Inflammatory macrophage (primary cell): ENCODE measurements around the gene SMIM35.

ENCODE experiments used
- DNase-seq, 2 donors: peaks; one replicate each; pipeline ENCODE4 v3.0.0-alpha.2; 2020 to 2022

Gene SMIM35

GRCh38 chr11:118002010-118002540, 84.7 kb downstream of the SMIM35 start:
- peak; percentile 48 to 49 for DNase-seq

GRCh38 chr11:118001494-118001971, 85.2 kb downstream of the SMIM35 start:
- peak in 1 of 2 donors; percentile 21 for DNase-seq

DNA sequence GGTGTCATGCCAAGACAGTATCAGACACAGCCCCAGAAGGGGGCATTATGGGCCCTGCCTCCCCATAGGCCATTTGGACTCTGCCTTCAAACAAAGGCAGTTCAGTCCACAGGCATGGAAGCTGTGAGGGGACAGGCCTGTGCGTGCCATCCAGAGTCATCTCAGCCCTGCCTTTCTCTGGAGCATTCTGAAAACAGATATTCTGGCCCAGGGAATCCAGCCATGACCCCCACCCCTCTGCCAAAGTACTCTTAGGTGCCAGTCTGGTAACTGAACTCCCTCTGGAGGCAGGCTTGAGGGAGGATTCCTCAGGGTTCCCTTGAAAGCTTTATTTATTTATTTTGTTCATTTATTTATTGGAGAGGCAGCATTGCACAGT, 85.9 kb downstream of the SMIM35 start:
- DNase-seq = peak in 1 of 2 donors; percentile 3

GRCh38 chr11:118000067-118000849, 86.5 kb downstream of the SMIM35 start:
- peak in 1 of 2 donors; percentile 4 for DNase-seq

DNA sequence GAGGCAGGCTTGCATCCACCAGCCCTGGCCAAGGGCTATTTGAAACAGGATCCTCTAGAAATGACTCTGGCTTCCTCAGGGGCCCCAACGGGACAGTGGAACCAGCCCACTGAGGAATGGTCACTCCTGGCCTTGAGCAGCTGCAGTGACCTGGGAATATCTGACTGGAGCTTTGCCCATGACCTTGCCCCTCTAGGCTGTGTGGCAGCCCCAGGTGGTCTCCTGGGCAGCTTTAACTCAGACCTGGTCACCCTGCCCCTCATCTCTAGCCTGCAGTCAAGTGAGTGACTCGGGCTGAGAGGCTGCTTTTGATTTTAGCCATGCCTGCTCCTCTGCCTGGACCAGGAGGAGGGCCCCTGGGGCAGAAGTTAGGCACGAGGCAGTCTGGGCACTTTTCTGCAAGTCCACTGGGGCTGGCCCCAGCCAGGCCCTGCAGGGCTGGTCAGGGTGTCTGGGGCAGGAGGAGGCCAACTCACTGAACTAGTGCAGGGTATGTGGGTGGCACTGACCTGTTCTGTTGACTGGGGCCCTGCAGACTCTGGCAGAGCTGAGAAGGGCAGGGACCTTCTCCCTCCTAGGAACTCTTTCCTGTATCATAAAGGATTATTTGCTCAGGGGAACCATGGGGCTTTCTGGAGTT, 87.3 kb downstream of the SMIM35 start:
- peak in 1 of 2 donors; percentile 2 for DNase-seq

- DNase-seq = peak in 1 of 2 donors; percentile 1
Observed at GRCh38 chr11:117998664-117999353, 88.0 kb downstream of the SMIM35 start.

DNA sequence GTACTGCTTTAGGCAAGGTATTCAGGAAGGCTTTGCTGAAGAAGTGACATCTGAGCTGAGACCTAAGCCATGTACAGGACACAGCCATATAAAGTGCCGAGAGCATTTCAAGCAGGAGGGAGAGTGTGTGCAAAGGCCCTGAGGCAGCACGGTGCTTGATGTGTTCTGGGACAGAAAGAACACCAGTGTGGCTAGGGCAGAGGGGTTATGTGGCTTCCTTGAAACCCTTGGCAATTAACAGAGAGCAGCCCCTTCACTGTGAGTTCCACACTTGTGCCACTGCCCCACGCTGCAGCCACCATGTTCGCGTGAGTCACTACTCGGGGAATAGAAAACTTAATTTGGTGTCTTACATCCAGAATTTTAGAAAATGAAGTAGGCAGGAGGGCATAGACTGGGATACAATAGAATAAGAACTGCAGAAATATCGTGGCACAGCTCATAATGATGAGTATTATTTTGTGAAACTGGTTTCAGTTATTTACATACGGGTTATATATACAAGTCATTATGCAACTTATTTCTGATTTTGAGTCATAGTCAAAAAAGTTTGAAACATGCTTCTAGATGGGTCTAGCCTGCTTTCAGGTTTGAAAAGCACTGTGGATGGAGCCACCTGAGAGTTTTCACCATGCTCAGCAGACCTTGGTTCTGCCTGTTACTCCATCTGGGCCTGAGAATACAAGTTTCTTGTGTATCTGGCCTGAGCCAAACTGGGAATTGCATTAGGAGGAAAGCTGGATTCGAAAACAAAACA, 88.8 kb downstream of the SMIM35 start:
- DNase-seq = peak in 1 of 2 donors; percentile 2

- DNase-seq = peak in 1 of 2 donors; percentile 2
Observed at GRCh38 chr11:117997406-117997805, 89.4 kb downstream of the SMIM35 start.

- no peak for DNase-seq
Observed at GRCh38 chr11:117996058-117996457, 90.7 kb downstream of the SMIM35 start.

GRCh38 chr11:117995472-117995871, 91.3 kb downstream of the SMIM35 start:
- DNase-seq = no peak

- DNase-seq = peak; percentile 81 to 90
Observed at GRCh38 chr11:117993988-117994745, 92.6 kb downstream of the SMIM35 start.

- DNase-seq = no peak
Observed at GRCh38 chr11:117992620-117993019, 94.1 kb downstream of the SMIM35 start.

- DNase-seq = no peak
Observed at GRCh38 chr11:117992136-117992535, 94.6 kb downstream of the SMIM35 start.

DNA sequence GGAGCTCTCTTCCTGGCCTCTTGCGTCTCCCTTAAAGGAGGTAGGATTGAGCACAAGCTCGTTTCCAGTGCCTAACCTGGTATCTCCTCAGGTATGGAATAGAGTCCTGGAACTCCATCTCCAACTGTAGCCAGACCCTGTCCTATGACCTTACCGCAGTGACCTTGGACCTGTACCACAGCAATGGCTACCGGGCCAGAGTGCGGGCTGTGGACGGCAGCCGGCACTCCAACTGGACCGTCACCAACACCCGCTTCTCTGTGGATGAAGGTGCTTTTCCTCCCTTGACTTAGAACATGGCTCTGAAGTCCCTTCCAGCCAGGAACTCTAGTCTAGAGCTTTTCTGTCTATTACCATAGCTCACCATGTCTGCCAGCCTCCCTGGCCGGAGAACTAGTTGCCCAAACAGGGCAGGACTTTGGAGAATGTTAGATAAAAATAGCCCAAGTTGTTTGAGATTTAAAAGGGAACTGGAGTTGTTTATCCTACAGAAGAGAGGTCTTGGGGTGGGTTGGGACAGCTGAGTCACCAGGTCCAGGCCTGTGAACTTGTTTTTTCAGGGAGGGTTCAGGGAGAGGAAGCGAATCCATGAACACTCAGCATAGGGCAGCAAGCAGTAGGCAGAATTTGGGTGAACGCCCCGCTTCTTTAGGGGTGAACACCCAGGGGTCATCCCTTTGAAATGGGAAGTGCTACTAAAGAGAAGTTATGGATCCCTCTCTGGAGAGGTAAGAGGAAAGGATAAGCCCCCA, 97.2 kb downstream of the SMIM35 start:
- peak; percentile 93 for DNase-seq

DNA sequence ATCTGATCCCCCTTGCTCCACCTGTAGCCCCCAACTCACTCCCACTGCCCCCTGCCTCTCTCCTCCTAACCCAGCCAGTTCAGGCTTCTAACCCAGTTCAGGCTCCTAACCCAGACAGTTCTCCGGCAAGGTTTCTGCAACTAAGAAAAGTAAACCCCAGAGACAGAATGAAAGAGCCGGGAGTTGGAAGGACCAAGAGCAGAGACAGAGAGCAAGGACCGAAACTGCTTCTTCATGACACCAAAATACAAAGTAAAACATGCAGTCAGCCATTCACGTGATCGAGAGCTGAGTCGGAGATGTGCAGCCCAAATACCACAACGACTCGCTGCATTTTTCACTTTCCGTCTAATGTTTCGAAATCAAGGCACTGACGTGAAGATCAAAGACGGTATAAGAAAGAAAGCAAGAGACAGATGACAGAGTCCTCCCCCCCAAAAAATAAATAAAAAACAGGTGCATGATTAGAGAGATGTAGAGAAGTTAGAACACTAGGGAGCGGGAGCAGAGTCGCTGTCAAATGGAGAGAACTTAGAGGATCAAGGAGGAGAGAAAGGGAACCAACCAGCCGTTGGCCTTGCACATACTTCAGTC, 99.7 kb downstream of the SMIM35 start:
- peak; percentile 72 to 75 for DNase-seq

- peak; percentile 96 to 97 for DNase-seq
Observed at GRCh38 chr11:117985953-117986887, 100.5 kb downstream of the SMIM35 start, which contains the start of gene IL10RA. TSS of gene IL10RA (plus strand) at chr11:117986394. CDS start at chr11:117986468, 74 bp downstream.

DNA sequence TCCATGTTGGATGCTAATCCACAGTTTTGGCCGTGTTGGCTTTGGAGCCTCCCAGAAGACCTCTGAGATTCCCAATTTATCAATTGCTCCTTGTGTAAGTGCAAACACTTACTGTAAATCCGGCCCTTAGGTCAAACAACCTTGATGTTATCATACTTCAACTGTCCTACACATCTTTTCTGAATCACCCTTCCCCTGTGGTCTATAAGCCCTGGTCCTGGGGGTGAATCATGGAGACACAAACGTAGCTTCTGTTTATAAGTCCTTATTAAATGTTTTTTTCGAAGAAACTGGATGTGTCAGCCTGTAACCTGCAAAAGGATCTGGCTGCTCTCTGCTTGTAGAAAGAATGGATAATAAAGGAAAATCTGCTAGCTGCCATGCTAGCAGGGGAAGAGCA, 102.3 kb downstream of the SMIM35 start:
- DNase-seq = no peak

- no peak for DNase-seq
Observed at GRCh38 chr11:117983163-117983475, 103.6 kb downstream of the SMIM35 start.

GRCh38 chr11:117980720-117981119, 106.0 kb downstream of the SMIM35 start:
- DNase-seq = peak; percentile 73 to 79
